ENCODE measurements around the gene UNC13B.
A peak's percentile ranks its signal among the peaks of the same experiment; 100 is the strongest.
"Not testable (repeated sequence)": the region's sequence is repeated elsewhere in the genome, so short reads cannot be mapped to it uniquely, and the experiment has no call there.

The UNC13B gene

GRCh38 chr9:35152926-35153325, 8.9 kb upstream of the UNC13B start:
- H3K4me3 ChIP-seq (replicated peaks; ENCODE audit: low read depth, low read length) = no peak overlapping the region
- no peak for TF ChIP-seq CTCF (IDR thresholded peaks at IDR 0.05; ENCODE audit: low read length, missing control alignments)
- no peak for DNase-seq (ENCODE audit: low read depth)

GRCh38 chr9:35156781-35157180, 5.0 kb upstream of the UNC13B start:
- no peak for TF ChIP-seq CTCF (IDR thresholded peaks at IDR 0.05; ENCODE audit: low read length, missing control alignments)
- DNase-seq (ENCODE audit: low read depth) = no peak
- no peak overlapping the region for H3K4me3 ChIP-seq (replicated peaks; ENCODE audit: low read depth, low read length)

- not testable (repeated sequence) for H3K4me3 ChIP-seq (replicated peaks; ENCODE audit: low read depth, low read length); DNase-seq (ENCODE audit: low read depth)
Measured at GRCh38 chr9:35157836-35158235, 4.0 kb upstream of the UNC13B start.

- no peak overlapping the region for H3K4me3 ChIP-seq (replicated peaks; ENCODE audit: low read depth, low read length)
- no peak for DNase-seq (ENCODE audit: low read depth)
- no peak for TF ChIP-seq CTCF (IDR thresholded peaks at IDR 0.05; ENCODE audit: low read length, missing control alignments)
Measured at GRCh38 chr9:35158501-35159280, 3.1 kb upstream of the UNC13B start.

- no peak for DNase-seq (ENCODE audit: low read depth)
Measured at GRCh38 chr9:35162605-35163315, 951 bp downstream of the UNC13B start.

GRCh38 chr9:35163413-35163812, 1.6 kb downstream of the UNC13B start:
- peak overlapping the region; percentile 2 for H3K4me3 ChIP-seq (replicated peaks; ENCODE audit: low read depth, low read length)
- no peak for TF ChIP-seq CTCF (IDR thresholded peaks at IDR 0.05; ENCODE audit: low read length, missing control alignments)

More at GRCh38 chr9:35162605-35163315, 951 bp downstream of the UNC13B start:
- no peak for TF ChIP-seq CTCF (IDR thresholded peaks at IDR 0.05; ENCODE audit: low read length, missing control alignments)
- H3K4me3 ChIP-seq (replicated peaks; ENCODE audit: low read depth, low read length) = peak overlapping the region; percentile 90

GRCh38 chr9:35164711-35165110, 2.9 kb downstream of the UNC13B start:
- no peak for TF ChIP-seq CTCF (IDR thresholded peaks at IDR 0.05; ENCODE audit: low read length, missing control alignments)
- H3K4me3 ChIP-seq (replicated peaks; ENCODE audit: low read depth, low read length) = no peak overlapping the region
- DNase-seq (ENCODE audit: low read depth) = peak; percentile 71

More at GRCh38 chr9:35163413-35163812, 1.6 kb downstream of the UNC13B start:
- no peak for DNase-seq (ENCODE audit: low read depth)

GRCh38 chr9:35167429-35167828, 5.6 kb downstream of the UNC13B start:
- DNase-seq (ENCODE audit: low read depth) = not testable (repeated sequence)

More at GRCh38 chr9:35167429-35167828, 5.6 kb downstream of the UNC13B start:
- not testable (repeated sequence) for H3K4me3 ChIP-seq (replicated peaks; ENCODE audit: low read depth, low read length)
